K562 treated with DMSO at 1 percent for 24 hours (cell line): Measurements from ENCODE around the gene MYL12A. TPM values are rescaled to one million over a fixed set of nuclear protein-coding genes. Genes with fewer than 3 reads are reported as not detected.

Source experiments
- total RNA-seq: library from RNA; unstranded; fragments of 300-600 nt; gene quantifications from 2 replicates; pipeline ENCODE4 v1.2.3, GENCODE V29; 2022; ENCODE audit warnings: low read depth; ENCODE audit not compliant: insufficient read depth

The MYL12A gene
- total RNA-seq: 306 and 338 TPM in 2 replicates

GRCh38 chr18:3247240-3248061 lies at the start of gene MYL12A:
Gene MYL12A (plus strand): TSS chr18:3247801. CDS start chr18:3253248, 5,447 bp downstream.

GRCh38 chr18:3219631-3220335 lies 27.8 kb upstream of the MYL12A start, which contains the start of gene MYOM1:
Gene MYOM1 (minus strand): TSS chr18:3219968. CDS start chr18:3215223, 4,745 bp downstream.

GRCh38 chr18:3261373-3262233 lies 14.0 kb downstream of the MYL12A start, which contains the start of gene MYL12B:
Gene MYL12B (plus strand): TSS chr18:3262133. CDS start chr18:3272899, 10,766 bp downstream.

Other genes starting within 250 kb of the MYL12A start
- 34.4 and 37.7 TPM in 2 replicates for gene LPIN2, start 234.7 kb upstream of the MYL12A start, total RNA-seq
- gene MYOM1, start 27.8 kb upstream of the MYL12A start, total RNA-seq: 1.9 and 2.1 TPM in 2 replicates
- 264 and 283 TPM in 2 replicates for gene MYL12B, start 14.3 kb downstream of the MYL12A start, total RNA-seq
- 40.7 and 41.1 TPM in 2 replicates for gene TGIF1, start 202.4 kb downstream of the MYL12A start, total RNA-seq